Neural cell (in vitro differentiated cells): ENCODE data around the gene FBL.
"Not testable (repeated sequence)": the region's sequence is repeated elsewhere in the genome, so short reads cannot be mapped to it uniquely, and the experiment has no call there.

Experiments used
- MXI1 ChIP-seq: fragments of 450-650 bp; conservative IDR thresholded peaks from 2 replicates; pipeline ENCODE4 v1.6.1; 2014; ENCODE audit warnings: antibody characterized with exemption, mild to moderate bottlenecking; ENCODE audit not compliant: poor library complexity, severe bottlenecking
- POLR2AphosphoS5 ChIP-seq: IDR thresholded peaks from 2 replicates; pipeline ENCODE4 v1.6.1; 2012
- TF ChIP-seq, protein P1 (sequence below): fragments of 450-650 bp; IDR thresholded peaks from 2 replicates; pipeline ENCODE4 v1.5.1; 2014; ENCODE audit warnings: antibody characterized with exemption, mild to moderate bottlenecking, moderate library complexity; ENCODE audit not compliant: poor library complexity, severe bottlenecking
- TF ChIP-seq, protein P2 (sequence below): IDR thresholded peaks from 2 replicates; pipeline ENCODE4 v1.6.1; 2012; ENCODE audit warnings: borderline replicate concordance

DNA sequence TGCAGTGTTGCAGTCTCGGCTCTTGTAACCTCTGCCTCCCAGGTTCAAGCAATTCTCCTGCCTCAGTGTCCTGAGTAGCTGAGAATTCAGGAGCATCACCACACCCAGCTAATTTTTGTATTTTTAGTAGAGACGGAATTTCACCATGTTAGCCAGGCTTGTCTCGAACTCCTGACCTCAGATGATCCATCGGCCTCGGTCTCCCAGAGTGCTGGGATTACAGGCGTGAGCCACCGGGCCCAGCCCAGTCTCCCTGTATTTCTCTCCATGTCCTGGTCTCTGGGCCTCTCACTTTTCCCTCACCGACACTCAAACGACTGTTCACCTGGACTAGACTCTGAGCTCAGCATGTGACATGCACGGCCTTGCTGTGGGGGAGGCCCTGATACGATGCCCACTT, 48.9 kb upstream of the FBL start:
- TF ChIP-seq, protein P1, sequence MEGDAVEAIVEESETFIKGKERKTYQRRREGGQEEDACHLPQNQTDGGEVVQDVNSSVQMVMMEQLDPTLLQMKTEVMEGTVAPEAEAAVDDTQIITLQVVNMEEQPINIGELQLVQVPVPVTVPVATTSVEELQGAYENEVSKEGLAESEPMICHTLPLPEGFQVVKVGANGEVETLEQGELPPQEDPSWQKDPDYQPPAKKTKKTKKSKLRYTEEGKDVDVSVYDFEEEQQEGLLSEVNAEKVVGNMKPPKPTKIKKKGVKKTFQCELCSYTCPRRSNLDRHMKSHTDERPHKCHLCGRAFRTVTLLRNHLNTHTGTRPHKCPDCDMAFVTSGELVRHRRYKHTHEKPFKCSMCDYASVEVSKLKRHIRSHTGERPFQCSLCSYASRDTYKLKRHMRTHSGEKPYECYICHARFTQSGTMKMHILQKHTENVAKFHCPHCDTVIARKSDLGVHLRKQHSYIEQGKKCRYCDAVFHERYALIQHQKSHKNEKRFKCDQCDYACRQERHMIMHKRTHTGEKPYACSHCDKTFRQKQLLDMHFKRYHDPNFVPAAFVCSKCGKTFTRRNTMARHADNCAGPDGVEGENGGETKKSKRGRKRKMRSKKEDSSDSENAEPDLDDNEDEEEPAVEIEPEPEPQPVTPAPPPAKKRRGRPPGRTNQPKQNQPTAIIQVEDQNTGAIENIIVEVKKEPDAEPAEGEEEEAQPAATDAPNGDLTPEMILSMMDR: not testable (repeated sequence)
- not testable (repeated sequence) for TF ChIP-seq MXI1, POLR2AphosphoS5
- TF ChIP-seq, protein P2, sequence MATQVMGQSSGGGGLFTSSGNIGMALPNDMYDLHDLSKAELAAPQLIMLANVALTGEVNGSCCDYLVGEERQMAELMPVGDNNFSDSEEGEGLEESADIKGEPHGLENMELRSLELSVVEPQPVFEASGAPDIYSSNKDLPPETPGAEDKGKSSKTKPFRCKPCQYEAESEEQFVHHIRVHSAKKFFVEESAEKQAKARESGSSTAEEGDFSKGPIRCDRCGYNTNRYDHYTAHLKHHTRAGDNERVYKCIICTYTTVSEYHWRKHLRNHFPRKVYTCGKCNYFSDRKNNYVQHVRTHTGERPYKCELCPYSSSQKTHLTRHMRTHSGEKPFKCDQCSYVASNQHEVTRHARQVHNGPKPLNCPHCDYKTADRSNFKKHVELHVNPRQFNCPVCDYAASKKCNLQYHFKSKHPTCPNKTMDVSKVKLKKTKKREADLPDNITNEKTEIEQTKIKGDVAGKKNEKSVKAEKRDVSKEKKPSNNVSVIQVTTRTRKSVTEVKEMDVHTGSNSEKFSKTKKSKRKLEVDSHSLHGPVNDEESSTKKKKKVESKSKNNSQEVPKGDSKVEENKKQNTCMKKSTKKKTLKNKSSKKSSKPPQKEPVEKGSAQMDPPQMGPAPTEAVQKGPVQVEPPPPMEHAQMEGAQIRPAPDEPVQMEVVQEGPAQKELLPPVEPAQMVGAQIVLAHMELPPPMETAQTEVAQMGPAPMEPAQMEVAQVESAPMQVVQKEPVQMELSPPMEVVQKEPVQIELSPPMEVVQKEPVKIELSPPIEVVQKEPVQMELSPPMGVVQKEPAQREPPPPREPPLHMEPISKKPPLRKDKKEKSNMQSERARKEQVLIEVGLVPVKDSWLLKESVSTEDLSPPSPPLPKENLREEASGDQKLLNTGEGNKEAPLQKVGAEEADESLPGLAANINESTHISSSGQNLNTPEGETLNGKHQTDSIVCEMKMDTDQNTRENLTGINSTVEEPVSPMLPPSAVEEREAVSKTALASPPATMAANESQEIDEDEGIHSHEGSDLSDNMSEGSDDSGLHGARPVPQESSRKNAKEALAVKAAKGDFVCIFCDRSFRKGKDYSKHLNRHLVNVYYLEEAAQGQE: not testable (repeated sequence)
